Keratinocyte (primary cell): ENCODE measurements around the gene MSI2. TPM values are rescaled to one million over a fixed set of nuclear protein-coding genes. Genes with fewer than 3 reads are reported as not detected.

ENCODE experiments used
- DNase-seq: peaks from one replicate; pipeline ENCODE4 v3.0.0-alpha.2; 2011; ENCODE audit warnings: low read depth, missing footprints, low spot score
- FAIRE-seq: peaks from 2 replicates; lab custom pipeline; 2011; peaks lifted over from hg19 to GRCh38; lab: Jason Lieb, UNC
- H2AFZ ChIP-seq: 2 replicates; pipeline ENCODE4 v1.6.0; 2012; ENCODE audit warnings: low read length, control low read depth, inconsistent platforms; ENCODE audit not compliant: control insufficient read depth
- H3K27ac ChIP-seq: 2 replicates; pipeline ENCODE4 v1.5.1; 2011; ENCODE audit warnings: low read length; ENCODE audit not compliant: control insufficient read depth, insufficient read depth
- H3K27me3 ChIP-seq: 3 replicates; pipeline ENCODE4 v1.6.0; 2011; ENCODE audit warnings: low read length; ENCODE audit not compliant: control insufficient read depth, insufficient read depth; ENCODE audit errors: extremely low read depth
- H3K36me3 ChIP-seq, 2 experiments: 2 replicates in 1 of 2; 3 replicates in 1 of 2; pipeline ENCODE4 v1.5.1; 2011; ENCODE audit warnings: low read length in 2 of 2, mild to moderate bottlenecking in 1 of 2; ENCODE audit not compliant: control insufficient read depth in 2 of 2, insufficient read depth in 2 of 2; ENCODE audit errors: extremely low read depth in 1 of 2
- H3K4me1 ChIP-seq: 3 replicates; pipeline ENCODE4 v1.5.1; 2011; ENCODE audit warnings: low read length; ENCODE audit not compliant: control insufficient read depth, insufficient read depth; ENCODE audit errors: extremely low read depth
- H3K4me2 ChIP-seq: 3 replicates; pipeline ENCODE4 v1.6.0; 2011; ENCODE audit warnings: low read depth, low read length; ENCODE audit not compliant: control insufficient read depth, insufficient read depth; ENCODE audit errors: extremely low read depth
- H3K4me3 ChIP-seq, 3 experiments: fragments of 200-600 bp in 1 of 3; sonication (generic) in 1 of 3; 2 replicates in 2 of 3; 3 replicates in 1 of 3; pipeline ENCODE4 v1.5.1; 2011 to 2016; ENCODE audit warnings: low read length in 3 of 3, mild to moderate bottlenecking in 3 of 3, control low read depth in 2 of 3, inconsistent platforms in 1 of 3, low read depth in 1 of 3, mixed read lengths in 1 of 3, mixed run types in 1 of 3, moderate library complexity in 1 of 3; ENCODE audit not compliant: control insufficient read depth in 2 of 3, insufficient read depth in 2 of 3; ENCODE audit errors: extremely low read depth in 1 of 3
- H3K79me2 ChIP-seq: 2 replicates; pipeline ENCODE4 v1.6.0; 2012; ENCODE audit warnings: low read length; ENCODE audit not compliant: control insufficient read depth, insufficient read depth
- H3K9ac ChIP-seq: 3 replicates; pipeline ENCODE4 v1.6.0; 2011; ENCODE audit warnings: low read length; ENCODE audit not compliant: control insufficient read depth, insufficient read depth; ENCODE audit errors: extremely low read depth
- H3K9me1 ChIP-seq: 3 replicates; pipeline ENCODE4 v1.6.0; 2011; ENCODE audit warnings: low read length; ENCODE audit not compliant: control insufficient read depth, insufficient read depth; ENCODE audit errors: extremely low read depth
- H3K9me3 ChIP-seq: 2 replicates; pipeline ENCODE4 v1.5.1; 2012; ENCODE audit warnings: low read depth, low read length; ENCODE audit not compliant: control insufficient read depth
- H4K20me1 ChIP-seq: 3 replicates; pipeline ENCODE4 v1.6.0; 2011; ENCODE audit warnings: low read length; ENCODE audit not compliant: control insufficient read depth, insufficient read depth; ENCODE audit errors: extremely low read depth
- EZH2 ChIP-seq: IDR thresholded peaks from one replicate; pipeline ENCODE4 v1.6.1; 2012; ENCODE audit warnings: inconsistent platforms, mild to moderate bottlenecking, low read length, moderate library complexity
- dilution Hi-C: fragments of 300-500 bp; cut with MboI; formaldehyde crosslinking; loops from one replicate; pipeline ENCODE4 v1.7.0; 2020; ENCODE audit warnings: low sequenced_read_pairs; ENCODE audit not compliant: extremely low pct_ligation_motif_present
- polyA plus RNA-seq, 5 experiments: library from polyadenylated mRNA; depleted of rRNA in 3 of 5; stranded (reverse) in 3 of 5; stranded (forward) in 1 of 5; unstranded in 1 of 5; fragments of >200 nt; gene quantifications; 1 replicate in 1 of 5; 2 replicates in 3 of 5; 3 replicates in 1 of 5; pipeline versions ENCODE4 v1.2.1 to v1.2.3, GENCODE V29; 2011 to 2012; ENCODE audit warnings: missing spikeins in 2 of 5, low read depth in 1 of 5, low replicate concordance in 1 of 5
- TF ChIP-seq, protein P1 (sequence below), 3 experiments: IDR thresholded peaks in 1 of 3; conservative IDR thresholded peaks in 1 of 3; optimal IDR thresholded peaks in 1 of 3; 2 replicates in 2 of 3; 3 replicates in 1 of 3; pipeline versions ENCODE3 to v1.5.1; 2011; ENCODE audit warnings: low read length in 3 of 3, mild to moderate bottlenecking in 3 of 3, moderate library complexity in 2 of 3, control low read depth in 1 of 3, inconsistent platforms in 1 of 3; ENCODE audit not compliant: insufficient read depth in 2 of 3; ENCODE audit errors: extremely low read depth in 1 of 3

The MSI2 gene
- polyA plus RNA-seq, 1 donor (not counting 4 experiments of a cell fraction or from before 2014, with no cell fraction given): 22.3 TPM

GRCh38 chr17:57343717-57344116 is 87.4 kb downstream of the MSI2 start:
- no peak overlapping the region for H3K9ac ChIP-seq
- no peak overlapping the region for H2AFZ ChIP-seq
- FAIRE-seq (no peak), DNase-seq (no peak)
- no peak overlapping the region for H3K27ac ChIP-seq
- H3K9me3 ChIP-seq: no peaks in the 10 kb centered on the region
- dilution Hi-C loops: no loop called here
- H3K4me2 ChIP-seq: no peak overlapping the region
- no peaks in the 10 kb centered on the region for H4K20me1 ChIP-seq
- H3K4me3 ChIP-seq: no peak overlapping the region
- H3K27me3 ChIP-seq: no peaks in the 10 kb centered on the region
- no peaks in the 10 kb centered on the region for H3K4me1 ChIP-seq
- TF ChIP-seq, protein P1, sequence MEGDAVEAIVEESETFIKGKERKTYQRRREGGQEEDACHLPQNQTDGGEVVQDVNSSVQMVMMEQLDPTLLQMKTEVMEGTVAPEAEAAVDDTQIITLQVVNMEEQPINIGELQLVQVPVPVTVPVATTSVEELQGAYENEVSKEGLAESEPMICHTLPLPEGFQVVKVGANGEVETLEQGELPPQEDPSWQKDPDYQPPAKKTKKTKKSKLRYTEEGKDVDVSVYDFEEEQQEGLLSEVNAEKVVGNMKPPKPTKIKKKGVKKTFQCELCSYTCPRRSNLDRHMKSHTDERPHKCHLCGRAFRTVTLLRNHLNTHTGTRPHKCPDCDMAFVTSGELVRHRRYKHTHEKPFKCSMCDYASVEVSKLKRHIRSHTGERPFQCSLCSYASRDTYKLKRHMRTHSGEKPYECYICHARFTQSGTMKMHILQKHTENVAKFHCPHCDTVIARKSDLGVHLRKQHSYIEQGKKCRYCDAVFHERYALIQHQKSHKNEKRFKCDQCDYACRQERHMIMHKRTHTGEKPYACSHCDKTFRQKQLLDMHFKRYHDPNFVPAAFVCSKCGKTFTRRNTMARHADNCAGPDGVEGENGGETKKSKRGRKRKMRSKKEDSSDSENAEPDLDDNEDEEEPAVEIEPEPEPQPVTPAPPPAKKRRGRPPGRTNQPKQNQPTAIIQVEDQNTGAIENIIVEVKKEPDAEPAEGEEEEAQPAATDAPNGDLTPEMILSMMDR (optimal IDR thresholded peaks at IDR 0.05 in 1 of 3, IDR thresholded peaks at IDR 0.05 in 1 of 3, conservative IDR thresholded peaks at IDR 0.05 in 1 of 3; ENCODE audit: extremely low read depth in 1 of 3, insufficient read depth in 2 of 3, low read length in 3 of 3): no peak
- no peak for TF ChIP-seq EZH2
- H3K79me2 ChIP-seq: no peaks in the 10 kb centered on the region
- H3K36me3 ChIP-seq: peaks cover 0 to 7% of the 10 kb centered on the region in 2 experiments
- no peaks in the 10 kb centered on the region for H3K9me1 ChIP-seq

- Histone ChIP-seq H3K9me1 (no peaks in the 10 kb centered on the region), H3K9ac (no peak overlapping the region), H3K4me1 (no peaks in the 10 kb centered on the region), H3K27ac (no peak overlapping the region), H3K4me3 (no peak overlapping the region), H3K79me2 (no peaks in the 10 kb centered on the region), H3K27me3 (no peaks in the 10 kb centered on the region), H3K36me3 (peaks cover 0 to 7% of the 10 kb centered on the region in 2 experiments), H3K4me2 (no peak overlapping the region), H4K20me1 (no peaks in the 10 kb centered on the region), H2AFZ (no peak overlapping the region), H3K9me3 (no peaks in the 10 kb centered on the region)
- FAIRE-seq: no peak
- TF ChIP-seq, protein P1 (optimal IDR thresholded peaks at IDR 0.05 in 1 of 3, IDR thresholded peaks at IDR 0.05 in 1 of 3, conservative IDR thresholded peaks at IDR 0.05 in 1 of 3; ENCODE audit: extremely low read depth in 1 of 3, insufficient read depth in 2 of 3, low read length in 3 of 3): no peak
- TF ChIP-seq EZH2: no peak
- dilution Hi-C loops: no loop called here
- no peak for DNase-seq
Measured at GRCh38 chr17:57344261-57344660, 87.9 kb downstream of the MSI2 start.
